Posterior vena cava (tissue), 2 donors: ENCODE measurements around the gene NPIPB8. TPM values are rescaled to one million over a fixed set of nuclear protein-coding genes. Genes with fewer than 3 reads are reported as not detected.

Experiments
- total RNA-seq, 2 donors: library from RNA; stranded (reverse); fragmentation: NEBNext Ultra II Directional; extraction: Animal tissue kit (Norgen Biotek cat#: 25700); gene quantifications; one replicate each; pipeline ENCODE4 v1.2.1, GENCODE V29; 2021
- donor health status: DM: yes; HTN: yes; CAD: no.
- donor health status: DM: yes; HTN: yes; CAD: no.

NPIPB8 gene
- total RNA-seq, 2 donors from 2014 or later: 1.2 TPM; not detected in 1

Other genes with a start within 250 kb of the NPIPB8 start
- 10 to 100 TPM; 42.2 to 70.3 TPM for gene EIF3CL, start 234.2 kb upstream of the NPIPB8 start, total RNA-seq
- not detected for gene NPIPB7, start 165.7 kb upstream of the NPIPB8 start, total RNA-seq
- 10 to 100 TPM; 15.7 to 22.8 TPM for gene CLN3, start 146.0 kb upstream of the NPIPB8 start, total RNA-seq
- gene APOBR, start 143.4 kb upstream of the NPIPB8 start, total RNA-seq: 1 to 10 TPM; 2.1 to 2.7 TPM
- not detected for gene IL27, start 131.2 kb upstream of the NPIPB8 start, total RNA-seq
- 100 to 1,000 TPM in 1 of 2 donors, 10 to 100 TPM in 1; 95.3 to 159 TPM for gene NUPR1, start 99.1 kb upstream of the NPIPB8 start, total RNA-seq
- gene SGF29, start 84.1 kb upstream of the NPIPB8 start, total RNA-seq: 10 to 100 TPM; 18.3 to 24.3 TPM
- 1 to 10 TPM in 1 of 2 donors, under 1 TPM in 1; 0.65 to 1.1 TPM for gene SULT1A2, start 41.0 kb upstream of the NPIPB8 start, total RNA-seq
- 10 to 100 TPM in 1 of 2 donors, 1 to 10 TPM in 1; 8.9 to 16.7 TPM for gene SULT1A1, start 28.0 kb upstream of the NPIPB8 start, total RNA-seq
- 100 to 1,000 TPM; 295 to 494 TPM for gene EIF3C, start 73.4 kb downstream of the NPIPB8 start, total RNA-seq
- 1 to 10 TPM in 1 of 2 donors, under 1 TPM in 1; 0.29 to 3.8 TPM for gene NPIPB9, start 113.7 kb downstream of the NPIPB8 start, total RNA-seq
- 10 to 100 TPM; 66.5 to 72.2 TPM for gene ATXN2L, start 184.9 kb downstream of the NPIPB8 start, total RNA-seq
- 10 to 100 TPM; 74.4 to 76.2 TPM for gene TUFM, start 208.3 kb downstream of the NPIPB8 start, total RNA-seq
- 10 to 100 TPM; 27.6 to 31.0 TPM for gene SH2B1, start 225.8 kb downstream of the NPIPB8 start, total RNA-seq
- 1 to 10 TPM in 1 of 2 donors, under 1 TPM in 1; 0.42 to 1.3 TPM for gene ATP2A1, start 240.4 kb downstream of the NPIPB8 start, total RNA-seq